HG02973 (cell line): ENCODE measurements around the gene WFIKKN1.

Source experiments
- ATAC-seq: cut with Tn5 transposase; IDR thresholded peaks from one replicate; pipeline ENCODE4 v1.9.1; 2021; ENCODE audit warnings: moderate library complexity; ENCODE audit not compliant: unreplicated experiment

Gene WFIKKN1

DNA sequence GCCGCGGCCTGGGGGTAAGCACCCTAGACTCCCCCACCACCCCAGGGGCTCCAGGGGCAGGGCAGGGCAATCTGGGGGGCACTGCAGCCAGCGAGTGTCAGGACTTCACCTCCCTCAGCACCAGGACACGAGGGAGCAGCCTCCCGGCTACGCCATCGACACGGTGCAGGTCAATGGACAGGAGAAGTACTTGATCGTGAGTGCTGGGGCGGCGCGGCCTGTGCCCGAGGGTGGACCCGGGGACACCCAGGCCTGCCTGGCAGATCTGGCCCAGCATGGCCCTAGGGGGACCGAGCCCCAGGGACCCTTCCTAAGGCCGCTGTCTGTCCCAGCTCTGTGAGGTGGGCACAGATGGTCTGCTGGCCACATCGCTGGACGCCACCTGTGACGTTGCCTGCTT lies 41.6 kb downstream of the WFIKKN1 start:
- no peak for ATAC-seq

DNA sequence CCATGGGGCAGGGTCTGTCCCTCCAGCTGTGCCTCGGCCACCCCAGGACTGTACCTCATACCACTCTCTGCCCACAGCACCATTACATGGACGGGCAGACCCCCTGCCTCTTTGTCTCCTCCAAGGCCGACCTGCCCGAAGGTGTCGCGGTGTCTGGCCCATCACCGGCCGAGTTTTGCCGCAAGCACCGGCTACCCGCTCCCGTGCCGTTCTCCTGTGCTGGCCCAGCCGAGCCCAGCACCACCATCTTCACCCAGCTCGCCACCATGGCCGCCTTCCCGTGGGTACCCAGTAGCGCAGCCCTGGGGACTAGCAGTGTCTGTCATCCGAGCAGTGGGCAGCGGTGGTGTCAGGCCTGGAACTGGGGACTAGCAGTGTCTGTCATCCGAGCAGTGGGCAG lies 42.1 kb downstream of the WFIKKN1 start:
- no peak for ATAC-seq

DNA sequence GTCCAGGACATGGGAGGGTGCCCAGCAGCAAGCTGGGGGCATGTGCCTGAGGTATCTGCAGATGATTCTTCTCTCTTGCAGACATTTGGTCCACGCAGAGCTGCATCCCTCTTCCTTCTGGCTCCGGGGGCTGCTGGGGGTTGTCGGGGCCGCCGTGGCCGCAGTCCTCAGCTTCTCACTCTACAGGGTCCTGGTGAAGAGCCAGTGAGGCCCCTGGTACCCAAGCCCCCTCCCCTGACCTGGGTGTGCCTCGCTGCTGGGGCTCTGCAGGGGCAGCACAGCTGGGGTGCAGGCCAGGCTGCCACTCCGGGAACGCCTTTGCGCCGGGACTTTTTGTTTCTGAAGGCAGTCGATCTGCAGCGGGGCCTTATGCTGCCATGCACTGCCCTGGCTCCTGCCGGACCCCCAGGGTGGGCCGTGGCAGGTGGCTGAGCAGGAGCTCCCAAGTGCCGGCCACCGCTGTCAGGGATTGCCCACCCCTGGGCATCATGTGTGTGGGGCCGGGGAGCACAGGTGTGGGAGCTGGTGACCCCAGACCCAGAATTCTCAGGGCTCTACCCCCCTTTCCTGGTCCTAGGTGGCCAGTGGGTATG lies 42.7 kb downstream of the WFIKKN1 start:
- ATAC-seq: no peak

DNA sequence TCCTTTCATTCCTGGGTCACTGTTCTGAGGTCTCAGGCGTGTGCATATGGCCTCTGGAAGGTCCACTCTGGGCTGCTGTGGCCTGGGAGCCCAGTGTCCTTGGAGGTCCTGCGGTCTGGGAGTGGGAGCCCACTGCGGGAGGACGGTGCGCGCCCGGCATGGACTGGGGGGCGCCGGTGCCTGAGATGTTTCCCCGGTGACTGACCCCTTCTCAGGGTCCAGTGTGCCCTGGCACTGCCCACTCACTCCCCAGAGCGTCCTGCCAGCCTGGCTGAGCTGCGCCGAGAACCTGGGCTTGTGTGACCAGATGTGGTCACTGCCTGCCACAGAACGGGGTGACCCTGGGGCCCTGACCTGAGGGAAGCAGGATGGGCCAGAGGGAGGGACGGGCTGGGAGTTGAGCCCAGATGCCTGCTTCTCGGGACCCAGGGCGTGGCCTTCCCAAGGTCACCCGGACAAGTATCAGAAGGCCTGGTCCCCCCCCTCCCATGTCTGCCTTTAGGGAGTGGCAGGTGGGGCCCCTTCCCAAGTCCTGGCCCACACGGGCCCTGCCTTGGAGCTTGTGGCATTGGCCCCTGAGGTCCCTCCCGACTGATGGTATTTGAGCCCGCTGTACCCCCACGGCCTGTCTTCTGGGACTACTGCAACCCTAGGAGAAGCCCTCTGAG lies 43.6 kb downstream of the WFIKKN1 start:
- ATAC-seq: no peak

DNA sequence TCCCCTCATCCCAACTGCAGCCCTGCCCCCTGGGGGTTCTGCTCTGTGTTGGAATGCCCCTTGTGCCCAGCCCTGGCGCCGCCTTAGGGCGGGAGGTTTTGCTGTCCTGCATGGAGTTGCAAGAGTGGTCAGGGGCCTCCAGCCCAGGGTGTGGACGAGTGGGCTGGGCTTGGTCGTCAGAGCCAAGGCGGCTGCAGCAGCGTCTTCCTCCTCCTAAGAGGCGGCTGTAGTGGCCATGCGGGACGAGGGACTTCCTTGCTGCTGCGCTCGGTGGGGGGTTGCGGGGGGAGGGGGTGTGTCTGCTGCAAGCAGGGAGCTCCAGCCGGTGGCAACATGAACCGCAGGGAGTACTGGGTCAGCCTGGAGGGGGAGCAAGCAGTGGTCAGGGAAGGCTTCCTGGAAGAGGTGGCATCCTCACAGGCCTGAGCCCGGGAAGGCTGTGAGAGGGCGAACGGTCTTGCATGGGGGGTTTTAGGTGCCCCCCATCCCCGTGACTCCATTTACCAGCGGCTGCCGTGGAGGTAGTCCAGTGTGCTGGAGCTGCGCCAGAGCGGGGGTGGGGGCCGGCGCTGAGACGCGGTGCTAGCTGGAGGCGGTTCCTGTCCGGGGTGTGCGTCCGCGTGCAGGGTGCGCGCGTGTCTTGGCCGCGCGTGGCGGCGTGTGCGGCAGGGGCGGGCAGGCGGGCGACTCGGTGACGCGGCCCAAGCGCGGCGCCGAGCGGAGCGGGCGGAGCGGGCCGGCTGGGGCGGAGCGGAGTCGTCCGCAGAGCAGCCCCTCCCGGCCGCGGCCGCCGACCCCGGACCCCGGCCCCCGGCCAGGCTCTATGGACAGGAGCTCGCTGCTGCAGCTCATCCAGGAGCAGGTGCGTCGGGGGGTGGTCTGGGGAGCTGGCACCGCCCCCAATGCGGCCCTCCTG lies 44.4 kb downstream of the WFIKKN1 start, which contains the start of gene RHBDL1:
Gene RHBDL1, plus strand, starts transcription at position 704 of the 916 bp plus-strand sequence. Its CDS starts 120 bp downstream, at position 824.
- ATAC-seq: no peak

DNA sequence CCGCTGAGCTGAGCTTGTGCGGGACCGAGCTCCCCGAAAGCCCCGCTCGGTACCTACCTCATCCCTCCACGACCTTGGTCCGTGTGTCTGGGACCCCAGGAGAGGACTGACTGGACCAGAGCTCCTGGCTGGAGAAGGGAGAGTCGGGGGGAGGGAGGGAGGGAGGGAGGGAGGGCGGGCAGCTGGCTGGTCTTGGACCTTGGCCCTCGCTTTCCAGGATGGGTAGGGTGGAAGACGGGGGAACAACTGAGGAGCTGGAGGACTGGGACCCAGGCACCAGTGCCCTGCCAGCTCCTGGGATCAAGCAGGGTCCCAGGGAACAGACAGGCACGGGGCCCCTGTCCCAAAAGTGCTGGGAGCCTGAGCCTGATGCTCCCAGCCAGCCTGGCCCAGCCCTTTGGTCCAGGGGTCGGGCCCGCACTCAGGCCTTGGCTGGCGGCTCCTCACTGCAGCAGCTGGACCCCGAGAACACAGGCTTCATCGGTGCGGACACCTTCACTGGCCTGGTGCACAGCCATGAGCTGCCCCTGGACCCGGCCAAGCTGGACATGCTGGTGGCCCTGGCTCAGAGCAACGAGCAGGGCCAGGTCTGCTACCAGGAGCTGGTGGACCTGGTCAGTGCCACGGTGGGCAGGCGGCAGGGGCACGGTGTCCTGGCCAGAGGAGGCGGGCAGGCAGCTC lies 45.2 kb downstream of the WFIKKN1 start:
- no peak for ATAC-seq

DNA sequence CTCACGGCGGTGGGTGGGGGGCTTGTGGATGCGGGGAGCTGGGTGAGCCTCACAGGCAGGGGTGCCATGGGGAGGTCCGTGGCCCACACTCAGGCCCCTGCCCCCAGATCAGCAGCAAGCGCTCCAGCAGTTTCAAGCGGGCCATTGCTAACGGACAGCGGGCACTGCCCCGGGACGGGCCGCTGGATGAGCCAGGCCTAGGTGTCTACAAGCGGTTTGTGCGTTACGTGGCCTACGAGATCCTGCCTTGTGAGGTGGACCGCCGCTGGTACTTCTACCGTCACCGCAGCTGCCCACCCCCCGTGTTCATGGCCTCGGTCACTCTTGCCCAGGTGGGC lies 45.7 kb downstream of the WFIKKN1 start:
- ATAC-seq: no peak

DNA sequence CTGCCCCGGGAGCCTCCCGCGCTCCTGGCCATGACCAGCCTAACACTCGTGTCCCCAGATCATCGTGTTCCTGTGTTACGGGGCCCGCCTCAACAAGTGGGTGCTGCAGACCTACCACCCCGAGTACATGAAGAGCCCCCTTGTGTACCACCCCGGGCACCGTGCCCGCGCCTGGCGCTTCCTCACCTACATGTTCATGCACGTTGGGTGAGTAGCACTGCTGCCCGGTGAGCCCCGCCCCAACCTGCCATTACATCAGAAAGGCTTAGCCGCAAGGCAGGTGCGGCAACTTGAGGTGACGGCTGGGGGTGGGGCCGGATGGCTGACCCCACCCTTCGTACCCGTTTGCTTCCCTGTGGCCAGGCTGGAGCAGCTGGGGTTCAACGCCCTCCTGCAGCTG lies 46.1 kb downstream of the WFIKKN1 start:
- ATAC-seq: no peak

DNA sequence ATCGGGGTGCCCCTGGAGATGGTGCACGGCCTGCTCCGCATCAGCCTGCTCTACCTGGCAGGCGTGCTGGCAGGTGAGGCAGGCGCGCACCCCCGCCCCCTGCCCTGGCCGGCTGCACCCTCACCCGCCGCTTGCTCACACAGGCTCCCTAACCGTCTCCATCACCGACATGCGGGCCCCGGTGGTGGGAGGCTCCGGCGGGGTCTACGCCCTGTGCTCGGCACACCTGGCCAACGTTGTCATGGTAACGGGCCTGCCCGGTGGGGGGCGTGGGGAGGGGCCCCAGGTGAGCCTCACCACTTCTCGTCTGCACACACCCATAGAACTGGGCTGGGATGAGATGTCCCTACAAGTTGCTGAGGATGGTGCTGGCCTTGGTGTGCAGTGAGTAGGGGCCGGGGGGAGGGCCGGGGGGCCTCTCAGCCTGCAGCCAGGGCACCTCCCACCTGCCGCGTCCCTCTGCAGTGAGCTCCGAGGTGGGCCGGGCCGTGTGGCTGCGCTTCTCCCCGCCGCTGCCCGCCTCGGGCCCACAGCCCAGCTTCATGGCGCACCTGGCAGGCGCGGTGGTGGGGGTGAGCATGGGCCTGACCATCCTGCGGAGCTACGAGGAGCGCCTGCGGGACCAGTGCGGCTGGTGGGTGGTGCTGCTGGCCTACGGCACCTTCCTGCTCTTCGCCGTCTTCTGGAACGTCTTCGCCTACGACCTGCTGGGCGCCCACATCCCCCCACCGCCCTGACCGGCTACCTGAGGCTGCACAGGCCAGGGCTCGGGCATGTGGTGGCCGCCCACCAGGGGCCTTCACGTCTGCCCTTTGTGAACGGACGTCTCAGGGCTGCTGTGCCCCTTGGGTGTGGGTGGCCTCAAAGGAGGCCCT lies 46.8 kb downstream of the WFIKKN1 start:
- no peak for ATAC-seq

DNA sequence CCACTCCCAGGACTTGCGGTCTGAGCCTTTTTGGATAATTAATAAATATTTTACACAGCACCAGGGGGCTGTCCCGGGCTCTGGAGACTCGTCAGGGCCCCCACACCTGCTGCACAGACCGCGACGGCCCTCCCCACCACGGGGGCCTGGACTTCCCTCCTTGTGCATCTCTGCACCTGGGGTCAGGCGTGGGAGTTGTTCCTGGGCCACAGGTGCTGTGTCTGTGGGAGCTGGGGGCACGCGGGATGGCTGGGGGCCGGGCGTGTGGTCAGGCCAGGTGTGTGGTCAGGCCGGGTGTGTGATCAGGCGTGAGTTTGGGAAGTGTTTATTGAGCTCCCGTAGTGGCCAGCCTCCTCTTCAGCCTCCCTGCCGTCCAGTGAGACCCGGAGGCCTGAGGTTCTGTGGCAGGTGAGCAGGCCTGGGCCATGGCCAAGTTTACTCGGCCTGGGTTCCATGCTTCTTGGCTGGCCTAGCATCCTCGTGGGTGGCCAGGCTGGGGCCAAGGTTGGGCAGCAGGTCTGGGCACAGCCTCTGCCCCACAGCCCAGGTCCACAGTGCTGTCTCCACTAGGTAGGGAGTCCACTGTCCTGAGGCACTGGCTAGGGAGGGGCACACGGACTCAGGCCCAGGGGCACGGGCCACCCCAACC lies 47.5 kb downstream of the WFIKKN1 start:
- no peak for ATAC-seq

DNA sequence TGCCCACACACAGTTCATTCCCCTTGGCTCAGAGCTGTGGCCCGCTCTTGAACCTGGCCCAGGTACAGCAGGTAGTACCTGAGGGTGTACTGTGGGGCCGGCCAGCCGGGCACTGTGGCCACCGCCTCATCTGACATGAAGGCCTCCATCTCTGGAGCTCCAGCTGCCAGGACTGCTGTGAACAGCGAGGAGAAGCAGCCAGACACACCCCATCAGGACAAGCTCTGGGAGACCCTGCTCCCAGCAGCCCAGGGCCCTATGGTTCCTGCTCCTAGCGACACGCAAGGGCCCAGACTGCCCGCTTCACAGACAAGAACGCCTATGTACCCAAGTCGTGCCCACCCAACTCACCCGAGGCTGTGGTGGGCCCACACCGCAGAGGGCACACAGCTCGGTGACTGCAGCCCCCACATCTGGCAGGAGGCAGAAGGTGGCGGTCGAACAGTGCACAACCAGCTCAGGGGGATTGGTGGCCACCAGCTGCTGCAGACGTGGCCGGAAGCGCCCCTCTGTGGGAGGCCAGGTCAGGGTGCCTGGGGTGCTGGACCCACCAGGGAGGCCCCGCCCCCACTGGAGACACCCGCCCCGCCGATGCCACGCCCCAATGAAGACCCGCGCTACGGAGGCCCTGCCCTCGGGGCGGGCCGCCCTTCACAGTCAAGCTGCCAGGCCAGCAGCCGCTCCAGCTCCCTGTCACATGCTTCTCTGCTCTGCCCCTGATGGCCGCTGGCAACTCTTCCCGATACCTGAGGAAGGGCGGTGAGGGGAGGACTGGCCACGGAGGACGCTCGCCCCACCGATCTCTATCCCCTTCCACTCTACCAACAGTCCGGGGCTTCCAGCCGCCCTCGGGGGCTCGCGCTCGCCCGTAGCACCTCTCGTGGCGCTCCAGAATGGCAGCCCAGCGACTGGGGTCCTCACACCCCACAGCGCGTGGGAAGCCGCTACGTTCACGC lies 48.4 kb downstream of the WFIKKN1 start:
- ATAC-seq: no peak

DNA sequence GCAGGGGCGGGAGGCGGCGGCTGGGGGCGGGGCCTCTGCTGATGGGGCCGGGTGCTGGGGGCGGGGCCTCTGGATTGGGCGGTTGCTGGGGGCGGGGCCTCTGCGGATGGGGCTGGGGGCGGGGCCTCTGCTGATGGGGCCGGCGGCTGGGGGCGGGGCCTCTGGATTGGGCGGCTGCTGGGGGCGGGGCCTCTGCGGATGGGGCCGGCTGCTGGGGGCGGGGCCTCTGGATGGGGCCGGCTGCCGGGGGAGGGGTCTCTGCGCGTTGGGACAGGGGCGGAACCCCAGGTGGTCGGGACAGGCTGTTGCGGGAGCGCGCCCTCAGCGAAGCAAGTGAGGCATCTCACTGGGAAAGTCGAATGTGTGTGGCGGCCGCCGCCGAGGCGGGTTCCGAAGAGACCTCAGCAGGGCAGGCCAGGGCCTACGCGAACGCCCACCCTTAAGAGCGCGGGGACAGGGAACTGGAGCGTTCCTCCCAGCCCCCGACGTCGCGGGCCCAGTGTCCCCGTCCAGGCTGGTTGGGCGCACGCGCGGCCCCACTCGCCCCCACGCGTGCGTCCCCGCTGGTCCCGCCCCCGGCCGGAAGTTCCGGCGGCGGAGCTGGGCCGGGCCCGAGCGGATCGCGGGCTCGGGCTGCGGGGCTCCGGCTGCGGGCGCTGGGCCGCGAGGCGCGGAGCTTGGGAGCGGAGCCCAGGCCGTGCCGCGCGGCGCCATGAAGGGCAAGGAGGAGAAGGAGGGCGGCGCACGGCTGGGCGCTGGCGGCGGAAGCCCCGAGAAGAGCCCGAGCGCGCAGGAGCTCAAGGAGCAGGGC lies 49.2 kb downstream of the WFIKKN1 start, which contains the start of gene STUB1:
Gene STUB1, plus strand, starts transcription at position 597 of the 811 bp plus-strand sequence. Its CDS starts 116 bp downstream, at position 713.
- ATAC-seq: no peak

DNA sequence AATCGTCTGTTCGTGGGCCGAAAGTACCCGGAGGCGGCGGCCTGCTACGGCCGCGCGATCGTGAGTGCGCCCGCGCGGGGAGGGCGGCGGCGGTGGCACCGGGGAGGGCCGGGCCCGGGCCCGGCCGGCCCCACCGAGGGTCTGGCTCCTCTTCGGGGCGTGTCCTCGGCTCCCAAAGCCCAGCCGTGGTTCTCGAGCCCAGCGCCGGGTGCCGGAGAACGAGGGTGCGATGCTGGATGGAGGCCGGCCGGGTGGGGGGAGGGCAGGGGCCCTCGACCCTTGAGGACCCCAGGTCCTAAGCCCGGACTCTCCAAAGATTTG lies 49.8 kb downstream of the WFIKKN1 start:
- ATAC-seq: no peak

DNA sequence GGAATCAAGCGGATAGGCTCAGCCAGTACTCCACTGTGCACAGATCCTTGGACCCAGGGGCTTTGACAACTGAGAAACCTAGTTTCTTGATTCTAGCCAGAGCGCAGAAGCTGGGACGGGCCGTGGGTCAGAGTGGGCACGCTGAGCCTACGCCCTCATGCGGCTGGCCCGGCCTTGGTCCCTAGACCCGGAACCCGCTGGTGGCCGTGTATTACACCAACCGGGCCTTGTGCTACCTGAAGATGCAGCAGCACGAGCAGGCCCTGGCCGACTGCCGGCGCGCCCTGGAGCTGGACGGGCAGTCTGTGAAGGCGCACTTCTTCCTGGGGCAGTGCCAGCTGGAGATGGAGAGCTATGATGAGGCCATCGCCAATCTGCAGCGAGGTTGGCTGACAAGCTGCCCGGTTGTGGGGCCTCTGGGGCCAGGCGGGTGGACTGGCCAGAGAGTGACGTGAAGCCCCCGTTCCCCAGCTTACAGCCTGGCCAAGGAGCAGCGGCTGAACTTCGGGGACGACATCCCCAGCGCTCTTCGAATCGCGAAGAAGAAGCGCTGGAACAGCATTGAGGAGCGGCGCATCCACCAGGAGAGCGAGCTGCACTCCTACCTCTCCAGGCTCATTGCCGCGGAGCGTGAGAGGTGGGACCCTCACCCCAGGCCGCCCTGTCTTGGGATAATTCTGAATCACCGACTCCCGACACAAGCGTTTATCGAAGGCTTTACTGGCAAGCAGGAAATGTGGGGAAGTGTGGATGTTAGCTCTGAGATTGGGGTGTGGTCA lies 50.4 kb downstream of the WFIKKN1 start:
- ATAC-seq: no peak

DNA sequence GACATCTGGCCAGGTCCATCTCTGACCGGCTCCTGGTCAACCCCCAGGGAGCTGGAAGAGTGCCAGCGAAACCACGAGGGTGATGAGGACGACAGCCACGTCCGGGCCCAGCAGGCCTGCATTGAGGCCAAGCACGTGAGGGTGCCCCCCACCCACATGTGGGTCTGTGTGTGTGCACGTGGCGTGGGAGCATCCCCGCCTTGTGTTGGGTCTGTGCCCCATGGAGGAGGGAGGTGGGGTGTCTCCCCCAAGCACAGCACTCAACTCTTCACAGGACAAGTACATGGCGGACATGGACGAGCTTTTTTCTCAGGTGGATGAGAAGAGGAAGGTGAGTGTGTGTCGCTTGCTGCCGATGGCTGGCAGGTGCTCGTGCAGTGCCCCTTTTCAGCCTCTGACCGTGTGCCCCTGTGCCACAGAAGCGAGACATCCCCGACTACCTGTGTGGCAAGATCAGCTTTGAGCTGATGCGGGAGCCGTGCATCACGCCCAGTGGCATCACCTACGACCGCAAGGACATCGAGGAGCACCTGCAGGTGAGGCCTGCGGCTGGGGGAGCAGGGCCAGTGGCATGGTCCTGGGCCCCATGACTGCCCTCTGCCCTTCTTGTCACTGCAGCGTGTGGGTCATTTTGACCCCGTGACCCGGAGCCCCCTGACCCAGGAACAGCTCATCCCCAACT lies 51.1 kb downstream of the WFIKKN1 start:
- ATAC-seq: no peak

DNA sequence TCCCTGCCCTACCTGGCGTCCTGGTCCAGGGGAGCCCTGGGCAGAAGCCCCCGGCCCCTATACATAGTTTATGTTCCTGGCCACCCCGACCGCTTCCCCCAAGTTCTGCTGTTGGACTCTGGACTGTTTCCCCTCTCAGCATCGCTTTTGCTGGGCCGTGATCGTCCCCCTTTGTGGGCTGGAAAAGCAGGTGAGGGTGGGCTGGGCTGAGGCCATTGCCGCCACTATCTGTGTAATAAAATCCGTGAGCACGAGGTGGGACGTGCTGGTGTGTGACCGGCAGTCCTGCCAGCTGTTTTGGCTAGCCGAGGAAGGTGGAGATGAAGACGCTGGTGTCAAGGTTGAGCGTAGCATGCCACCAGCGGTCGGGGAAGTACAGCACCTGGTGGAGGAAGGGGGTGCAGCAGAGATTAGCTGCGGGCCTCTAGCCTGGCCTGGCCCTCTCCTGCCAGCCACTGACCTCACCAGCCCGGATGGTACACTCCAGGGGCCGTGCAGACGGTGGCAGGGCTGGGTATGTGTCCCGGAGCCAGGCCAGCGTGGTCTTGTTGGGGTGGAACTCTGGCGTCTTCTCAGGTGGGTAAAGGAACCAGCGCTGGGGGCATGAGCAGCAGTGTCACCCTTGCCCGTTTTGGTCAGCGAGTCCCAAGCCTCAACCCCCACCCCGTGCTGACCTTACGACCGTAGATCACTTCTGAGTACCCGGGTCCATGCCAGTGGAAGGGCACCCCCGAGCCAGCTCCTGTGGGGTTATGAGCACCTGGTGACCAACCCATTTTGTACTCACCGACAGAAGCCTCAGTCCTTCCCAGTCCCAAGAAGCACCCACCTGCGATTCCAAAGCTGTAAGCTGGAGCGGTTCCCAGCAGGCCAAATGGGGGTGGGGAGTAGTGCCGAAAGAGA lies 52.0 kb downstream of the WFIKKN1 start:
- no peak for ATAC-seq
